Pons (tissue), 1 donor: ENCODE results near the gene KCTD15.
"Not testable (repeated sequence)": the region's sequence is repeated elsewhere in the genome, so short reads cannot be mapped to it uniquely, and the experiment has no call there.

Experiments
- DNase-seq: peaks from one replicate; pipeline ENCODE4 v3.0.0-alpha.2; 2016; ENCODE audit warnings: low spot score

KCTD15 gene

GRCh38 chr19:33814181-33815165 is 17.8 kb downstream of the KCTD15 start:
- no peak for DNase-seq

- no peak for DNase-seq
These were observed 19.0 kb downstream of the KCTD15 start for GRCh38 chr19:33815380-33816340.

GRCh38 chr19:33818411-33818810 is 21.7 kb downstream of the KCTD15 start:
- no peak for DNase-seq

GRCh38 chr19:33819078-33819477 is 22.4 kb downstream of the KCTD15 start:
- DNase-seq, result not testable (repeated sequence)

- DNase-seq, result no peak
These were observed 22.8 kb downstream of the KCTD15 start for GRCh38 chr19:33819506-33819879.

GRCh38 chr19:33819880-33820781 is 23.5 kb downstream of the KCTD15 start:
- DNase-seq, result no peak

- no peak for DNase-seq
These were observed 25.2 kb downstream of the KCTD15 start for GRCh38 chr19:33821871-33822270.

GRCh38 chr19:33823341-33823740 is 26.7 kb downstream of the KCTD15 start:
- DNase-seq, result no peak

- DNase-seq, result no peak
These were observed 28.9 kb downstream of the KCTD15 start for GRCh38 chr19:33825556-33825955.

- no peak for DNase-seq
These were observed 29.9 kb downstream of the KCTD15 start for GRCh38 chr19:33826521-33826920.

- no peak for DNase-seq
These were observed 31.8 kb downstream of the KCTD15 start for GRCh38 chr19:33828266-33829075.

- DNase-seq, result no peak
These were observed 33.6 kb downstream of the KCTD15 start for GRCh38 chr19:33830264-33830663.

- no peak for DNase-seq
These were observed 35.2 kb downstream of the KCTD15 start for GRCh38 chr19:33831825-33832224.

- no peak for DNase-seq
These were observed 36.0 kb downstream of the KCTD15 start for GRCh38 chr19:33832633-33833032.

GRCh38 chr19:33840382-33840781 is 43.7 kb downstream of the KCTD15 start:
- DNase-seq, result no peak

GRCh38 chr19:33840783-33841182 is 44.1 kb downstream of the KCTD15 start:
- DNase-seq, result no peak

- no peak for DNase-seq
These were observed 45.0 kb downstream of the KCTD15 start for GRCh38 chr19:33841685-33842084.

- no peak for DNase-seq
These were observed 47.8 kb downstream of the KCTD15 start for GRCh38 chr19:33844478-33844877.

GRCh38 chr19:33845498-33845897 is 48.8 kb downstream of the KCTD15 start:
- DNase-seq, result no peak

GRCh38 chr19:33849551-33850147 is 53.0 kb downstream of the KCTD15 start:
- DNase-seq, result no peak
